Urinary bladder (tissue), 4 donors: Measurements from ENCODE around the gene WSB1. TPM values are rescaled to one million over a fixed set of nuclear protein-coding genes. Genes with fewer than 3 reads are reported as not detected.
A peak's percentile ranks its signal among the peaks of the same experiment; 100 is the strongest.

Experiments
- DNase-seq: peaks from one replicate; pipeline ENCODE4 v3.0.0-alpha.2; 2015; ENCODE audit errors: extremely low spot score
- H3K27ac ChIP-seq: one replicate; pipeline ENCODE4 v1.5.1; 2013; ENCODE audit warnings: low read depth, mild to moderate bottlenecking, moderate library complexity
- H3K36me3 ChIP-seq: one replicate; pipeline ENCODE4 v1.6.1; 2013; ENCODE audit warnings: mild to moderate bottlenecking, moderate library complexity; ENCODE audit not compliant: insufficient read depth
- H3K4me1 ChIP-seq: one replicate; pipeline ENCODE4 v1.6.1; 2013; ENCODE audit warnings: mild to moderate bottlenecking, moderate library complexity; ENCODE audit not compliant: insufficient read depth
- H3K4me3 ChIP-seq: one replicate; pipeline ENCODE4 v1.5.1; 2013; ENCODE audit warnings: low read depth, low read length
- WGBS: extraction: QIAGEN DNeasy Blood & Tissue Kit; methylation state at CpG from one replicate; pipeline ENCODE4 v1.1.7; 2013; 5-methylcytosine and 5-hydroxymethylcytosine counted together
- polyA plus RNA-seq: library from polyadenylated mRNA; stranded (reverse); fragments of 200-250 nt; gene quantifications from one replicate; pipeline ENCODE4 v1.2.3, GENCODE V29; 2013
- total RNA-seq: library from RNA; depleted of rRNA; stranded (reverse); fragments of >200 nt; gene quantifications from one replicate; pipeline ENCODE4 v1.2.3, GENCODE V29; 2014
- donor health status: healthy with polysubstance abuse.
- donor health status: healthy.

WSB1 gene
- total and polyA plus RNA-seq, 2 donors = 118 to 400 TPM

GRCh38 chr17:27342059-27342458 lies 48.1 kb downstream of the WSB1 start:
- no peak overlapping the region for H3K27ac ChIP-seq
- no peak for DNase-seq
- H3K36me3 ChIP-seq = no peaks in the 10 kb centered on the region
- H3K4me1 ChIP-seq = no peaks in the 10 kb centered on the region
- H3K4me3 ChIP-seq = no peak overlapping the region
- 89% methylated on average over 4 of the region's 4 CpGs for WGBS

GRCh38 chr17:27343294-27343693 lies 49.4 kb downstream of the WSB1 start:
- 77% methylated on average over 3 of the region's 3 CpGs for WGBS
- no peaks in the 10 kb centered on the region for H3K36me3 ChIP-seq
- DNase-seq = no peak
- H3K4me3 ChIP-seq = no peak overlapping the region
- no peaks in the 10 kb centered on the region for H3K4me1 ChIP-seq
- H3K27ac ChIP-seq = no peak overlapping the region

- Histone ChIP-seq H3K36me3 (no peaks in the 10 kb centered on the region), H3K4me1 (no peaks in the 10 kb centered on the region), H3K4me3 (no peak overlapping the region), H3K27ac (no peak overlapping the region)
- DNase-seq = no peak
- 43% methylated on average over 3 of the region's 3 CpGs for WGBS
These were observed 50.2 kb downstream of the WSB1 start for GRCh38 chr17:27343977-27344607.

- H3K36me3 ChIP-seq = no peaks in the 10 kb centered on the region
- H3K4me3 ChIP-seq = no peak overlapping the region
- H3K27ac ChIP-seq = no peak overlapping the region
- DNase-seq = peak; percentile 81
- 47% methylated on average over 17 of the region's 17 CpGs for WGBS
- H3K4me1 ChIP-seq = no peaks in the 10 kb centered on the region
These were observed 51.4 kb downstream of the WSB1 start for GRCh38 chr17:27345141-27345904.

GRCh38 chr17:27346228-27346899 lies 52.5 kb downstream of the WSB1 start:
- no peaks in the 10 kb centered on the region for H3K36me3 ChIP-seq
- H3K4me1 ChIP-seq = no peaks in the 10 kb centered on the region
- no peak overlapping the region for H3K4me3 ChIP-seq
- WGBS = 85% methylated on average over 8 of the region's 8 CpGs
- no peak overlapping the region for H3K27ac ChIP-seq
- DNase-seq = no peak

GRCh38 chr17:27348196-27348595 lies 54.3 kb downstream of the WSB1 start:
- Histone ChIP-seq H3K4me1 (no peaks in the 10 kb centered on the region), H3K27ac (no peak overlapping the region), H3K36me3 (no peaks in the 10 kb centered on the region), H3K4me3 (no peak overlapping the region)
- WGBS = 74% methylated on average over 2 of the region's 2 CpGs
- DNase-seq = no peak

- H3K27ac ChIP-seq = peak overlapping the region; percentile 84
- H3K4me3 ChIP-seq = no peak overlapping the region
- H3K4me1 ChIP-seq = no peaks in the 10 kb centered on the region
- H3K36me3 ChIP-seq = no peaks in the 10 kb centered on the region
- no peak for DNase-seq
- WGBS = 59% methylated on average over 34 of the region's 34 CpGs
These were observed 55.7 kb downstream of the WSB1 start for GRCh38 chr17:27349540-27350021.

GRCh38 chr17:27351759-27352158 lies 57.8 kb downstream of the WSB1 start:
- H3K36me3 ChIP-seq = no peaks in the 10 kb centered on the region
- no peaks in the 10 kb centered on the region for H3K4me1 ChIP-seq
- H3K4me3 ChIP-seq = no peak overlapping the region
- WGBS = 77% methylated on average over 2 of the region's 2 CpGs
- no peak overlapping the region for H3K27ac ChIP-seq
- no peak for DNase-seq

- H3K36me3 ChIP-seq = no peaks in the 10 kb centered on the region
- no peak for DNase-seq
- no peak overlapping the region for H3K4me3 ChIP-seq
- 64% methylated on average over 6 of the region's 6 CpGs for WGBS
- no peak overlapping the region for H3K27ac ChIP-seq
- H3K4me1 ChIP-seq = no peaks in the 10 kb centered on the region
These were observed 58.6 kb downstream of the WSB1 start for GRCh38 chr17:27352448-27353032.

GRCh38 chr17:27353033-27353460 lies 59.1 kb downstream of the WSB1 start:
- H3K4me3 ChIP-seq = peak overlapping the region; percentile 41
- no peaks in the 10 kb centered on the region for H3K4me1 ChIP-seq
- no peak for DNase-seq
- no peaks in the 10 kb centered on the region for H3K36me3 ChIP-seq
- WGBS = 52% methylated on average over 11 of the region's 11 CpGs
- peak overlapping the region; percentile 87 for H3K27ac ChIP-seq

- WGBS = under 1% methylated on average over 57 of the region's 57 CpGs
- peak overlapping the region; percentile 87 for H3K27ac ChIP-seq
- peak overlapping the region; percentile 41 for H3K4me3 ChIP-seq
- no peak for DNase-seq
- H3K36me3 ChIP-seq = no peaks in the 10 kb centered on the region
- H3K4me1 ChIP-seq = no peaks in the 10 kb centered on the region
These were observed 59.6 kb downstream of the WSB1 start for GRCh38 chr17:27353461-27354050.

GRCh38 chr17:27354051-27354490 lies 60.2 kb downstream of the WSB1 start:
- Histone ChIP-seq H3K36me3 (no peaks in the 10 kb centered on the region), H3K4me1 (no peaks in the 10 kb centered on the region), H3K27ac (no peak overlapping the region), H3K4me3 (no peak overlapping the region)
- DNase-seq = no peak
- WGBS = 18% methylated on average over 19 of the region's 19 CpGs

- DNase-seq = no peak
- Histone ChIP-seq H3K4me1 (no peaks in the 10 kb centered on the region), H3K36me3 (no peaks in the 10 kb centered on the region), H3K4me3 (no peak overlapping the region), H3K27ac (no peak overlapping the region)
- 77% methylated on average over 8 of the region's 8 CpGs for WGBS
These were observed 60.7 kb downstream of the WSB1 start for GRCh38 chr17:27354491-27355081.
